Measurements from ENCODE around the gene ATP5MC2.
"Not testable (repeated sequence)": the region's sequence is repeated elsewhere in the genome, so short reads cannot be mapped to it uniquely, and the experiment has no call there.

ATP5MC2 gene

GRCh38 chr12:53675701-53676607, at the start of gene ATP5MC2:
TSS of gene ATP5MC2 (minus strand) at chr12:53676083. CDS start at chr12:53672614, 3,469 bp downstream.
- DNase-seq (ENCODE audit: low read depth): peak; percentile 95

- DNase-seq (ENCODE audit: low read depth): no peak
Measured at GRCh38 chr12:53722450-53723041, 46.7 kb upstream of the ATP5MC2 start.

GRCh38 chr12:53720946-53721345, 45.1 kb upstream of the ATP5MC2 start:
- no peak for DNase-seq (ENCODE audit: low read depth)

GRCh38 chr12:53719649-53720048, 43.8 kb upstream of the ATP5MC2 start:
- DNase-seq (ENCODE audit: low read depth): no peak

- not testable (repeated sequence) for DNase-seq (ENCODE audit: low read depth)
Measured at GRCh38 chr12:53718567-53718966, 42.7 kb upstream of the ATP5MC2 start.

- DNase-seq (ENCODE audit: low read depth): no peak
Measured at GRCh38 chr12:53717319-53717718, 41.4 kb upstream of the ATP5MC2 start.

GRCh38 chr12:53714004-53714403, 38.1 kb upstream of the ATP5MC2 start:
- DNase-seq (ENCODE audit: low read depth): no peak

- DNase-seq (ENCODE audit: low read depth): no peak
Measured at GRCh38 chr12:53713516-53713915, 37.6 kb upstream of the ATP5MC2 start.

- DNase-seq (ENCODE audit: low read depth): no peak
Measured at GRCh38 chr12:53712059-53712643, 36.3 kb upstream of the ATP5MC2 start.

- no peak for DNase-seq (ENCODE audit: low read depth)
Measured at GRCh38 chr12:53710091-53710490, 34.2 kb upstream of the ATP5MC2 start.

GRCh38 chr12:53709671-53710070, 33.8 kb upstream of the ATP5MC2 start:
- no peak for DNase-seq (ENCODE audit: low read depth)

GRCh38 chr12:53706080-53706479, 30.2 kb upstream of the ATP5MC2 start:
- no peak for DNase-seq (ENCODE audit: low read depth)

- no peak for DNase-seq (ENCODE audit: low read depth)
Measured at GRCh38 chr12:53703756-53704155, 27.9 kb upstream of the ATP5MC2 start.

- DNase-seq (ENCODE audit: low read depth): peak; percentile 56
Measured at GRCh38 chr12:53701518-53702264, 25.8 kb upstream of the ATP5MC2 start.

- DNase-seq (ENCODE audit: low read depth): no peak
Measured at GRCh38 chr12:53700567-53700966, 24.7 kb upstream of the ATP5MC2 start.

- DNase-seq (ENCODE audit: low read depth): no peak
Measured at GRCh38 chr12:53699678-53700025, 23.8 kb upstream of the ATP5MC2 start.

- DNase-seq (ENCODE audit: low read depth): no peak
Measured at GRCh38 chr12:53698948-53699677, 23.2 kb upstream of the ATP5MC2 start.

- DNase-seq (ENCODE audit: low read depth): no peak
Measured at GRCh38 chr12:53696655-53697331, 20.9 kb upstream of the ATP5MC2 start.

GRCh38 chr12:53696285-53696654, 20.4 kb upstream of the ATP5MC2 start:
- DNase-seq (ENCODE audit: low read depth): no peak

GRCh38 chr12:53695152-53696145, 19.6 kb upstream of the ATP5MC2 start:
- DNase-seq (ENCODE audit: low read depth): no peak
